Right ventricle myocardium superior (tissue), 1 donor: Measurements from ENCODE around the gene NXF3. TPM values are rescaled to one million over a fixed set of nuclear protein-coding genes. Genes with fewer than 3 reads are reported as not detected.
"Not testable (repeated sequence)": the region's sequence is repeated elsewhere in the genome, so short reads cannot be mapped to it uniquely, and the experiment has no call there.

Experiments
- ATAC-seq: fragments of 200-7000 bp; cut with Tn5 transposase; one replicate; pipeline ENCODE4 v1.9.1; 2020; ENCODE audit warnings: mild to moderate bottlenecking; ENCODE audit not compliant: poor library complexity
- DNase-seq: peaks from one replicate; pipeline ENCODE4 v3.0.0-alpha.2; 2020
- intact Hi-C: fragments of 100-400 bp; cut with DNase I; formaldehyde crosslinking; loops from one replicate; pipeline ENCODE4 v1.11.2; 2022
- total RNA-seq: library from RNA; stranded (reverse); fragmentation: NEBNext Ultra II Directional; extraction: Animal tissue kit (Norgen Biotek cat#: 25700); gene quantifications from one replicate; pipeline ENCODE4 v1.2.1, GENCODE V29; 2021
- donor health status: DM: no; HTN: yes; CAD: no; lungs with severe emphysema.

The NXF3 gene
- total RNA-seq, 1 donor from 2014 or later: 0.32 TPM

- no peak for ATAC-seq
- intact Hi-C loops: no loop called here
- DNase-seq: no peak
These were observed 31.5 kb downstream of the NXF3 start for GRCh38 chrX:103061486-103061885.

GRCh38 chrX:103056902-103057301 is 36.0 kb downstream of the NXF3 start:
- ATAC-seq: no peak

GRCh38 chrX:103052625-103053024 is 40.3 kb downstream of the NXF3 start:
- intact Hi-C loops: no loop called here
- ATAC-seq (no peak), DNase-seq (no peak)

More at GRCh38 chrX:103056902-103057301, 36.0 kb downstream of the NXF3 start:
- intact Hi-C loops: no loop called here
- no peak for DNase-seq

- no peak for ATAC-seq
- intact Hi-C loops: no loop called here
- no peak for DNase-seq
These were observed 41.6 kb downstream of the NXF3 start for GRCh38 chrX:103051260-103051789.

- ATAC-seq, intact Hi-C loops: not testable (repeated sequence)
These were observed 59.6 kb downstream of the NXF3 start for GRCh38 chrX:103033371-103033770.

More at GRCh38 chrX:103033371-103033770, 59.6 kb downstream of the NXF3 start:
- DNase-seq: not testable (repeated sequence)

Other genes with a start within 250 kb of the NXF3 start
- gene RAB40AL, start 155.9 kb downstream of the NXF3 start, total RNA-seq: not detected
- 0.97 TPM for gene BEX1, start 29.0 kb downstream of the NXF3 start, total RNA-seq
- 30.5 TPM for gene BEX4, start 122.0 kb upstream of the NXF3 start, total RNA-seq
- gene TCEAL8, start 162.0 kb upstream of the NXF3 start, total RNA-seq: 34.2 TPM
- 0.32 TPM for gene TCEAL5, start 183.6 kb upstream of the NXF3 start, total RNA-seq
- 0.75 TPM for gene BEX2, start 217.8 kb upstream of the NXF3 start, total RNA-seq
- gene TCEAL7, start 237.1 kb upstream of the NXF3 start, total RNA-seq: 1.7 TPM